Measurements from ENCODE around the gene BMS1. TPM values are rescaled to one million over a fixed set of nuclear protein-coding genes. Genes with fewer than 3 reads are reported as not detected.

The BMS1 gene
- total and polyA plus RNA-seq, 11 donors = 6.7 to 17.1 (median 13.8) TPM

Other genes starting within 250 kb of the BMS1 start
- 10 to 100 TPM in 5 of 9 donors, 1 to 10 TPM in 4; 7.7 to 20.5 (median 10.4) TPM for gene ZNF33B, start 144.2 kb upstream of the BMS1 start, total RNA-seq
- 1 to 10 TPM; 3.7 to 4.8 TPM for gene ZNF33B, start 144.2 kb upstream of the BMS1 start, polyA plus RNA-seq